HepG2 (cell line): ENCODE data around the gene MPIG6B. TPM values are rescaled to one million over a fixed set of nuclear protein-coding genes. Genes with fewer than 3 reads are reported as not detected.

ENCODE experiments used
- CEBPB ChIP-seq: IDR thresholded peaks from 2 replicates; pipeline ENCODE4 v1.6.1; 2011; ENCODE audit warnings: low read depth, low read length, improper control_type of control experiment, borderline replicate concordance
- HMG20A ChIP-seq: IDR thresholded peaks from 2 replicates; pipeline ENCODE4 v1.6.1; 2016; ENCODE audit warnings: borderline replicate concordance
- KAT8 ChIP-seq: IDR thresholded peaks from 2 replicates; pipeline ENCODE4 v1.6.1; 2016; ENCODE audit warnings: missing genetic modification reagents, missing compliant biosample characterization
- MEIS2 ChIP-seq: sonication (generic); formaldehyde crosslinking; IDR thresholded peaks from 2 replicates; pipeline ENCODE4 v1.9.0; 2021; ENCODE audit warnings: mild to moderate bottlenecking, missing genetic modification reagents
- NCOA1 ChIP-seq: sonication (generic); formaldehyde crosslinking; IDR thresholded peaks from 2 replicates; pipeline ENCODE4 v1.9.0; 2021; ENCODE audit warnings: missing genetic modification reagents
- PAX8 ChIP-seq: sonication (generic); formaldehyde crosslinking; IDR thresholded peaks from 2 replicates; pipeline ENCODE4 v1.8.0; 2022; ENCODE audit warnings: mild to moderate bottlenecking, missing genetic modification reagents, borderline replicate concordance
- POLR2AphosphoS5 ChIP-seq: IDR thresholded peaks from 2 replicates; pipeline ENCODE4 v1.6.1; 2012; ENCODE audit warnings: low read depth, low read length
- PRDM10 ChIP-seq: sonication (generic); formaldehyde crosslinking; IDR thresholded peaks from 2 replicates; pipeline ENCODE4 v1.4.0; 2020; ENCODE audit warnings: low read depth, missing genetic modification reagents
- PRDM15 ChIP-seq: sonication (generic); formaldehyde crosslinking; IDR thresholded peaks from 2 replicates; pipeline ENCODE4 v1.4.0; 2020; ENCODE audit warnings: missing genetic modification reagents
- THAP9 ChIP-seq: sonication (generic); formaldehyde crosslinking; IDR thresholded peaks from 2 replicates; pipeline ENCODE4; 2020; ENCODE audit warnings: missing genetic modification reagents, mild to moderate bottlenecking, borderline replicate concordance
- TMF1 ChIP-seq: sonication (generic); formaldehyde crosslinking; IDR thresholded peaks from 2 replicates; pipeline ENCODE4 v1.8.1; 2022; ENCODE audit warnings: low read depth, missing genetic modification reagents
- TRIM24 ChIP-seq: sonication (generic); formaldehyde crosslinking; IDR thresholded peaks from 2 replicates; pipeline ENCODE4 v1.8.0; 2022; ENCODE audit warnings: mild to moderate bottlenecking, missing genetic modification reagents
- ZMYM2 ChIP-seq: sonication (generic); formaldehyde crosslinking; IDR thresholded peaks from 2 replicates; pipeline ENCODE4 v1.8.0; 2022; ENCODE audit warnings: mild to moderate bottlenecking, missing genetic modification reagents
- ZNF138 ChIP-seq: sonication (generic); formaldehyde crosslinking; IDR thresholded peaks from 2 replicates; pipeline ENCODE4 v1.5.0; 2020; ENCODE audit warnings: mild to moderate bottlenecking, low read depth, missing genetic modification reagents
- ZNF337 ChIP-seq: sonication (generic); formaldehyde crosslinking; IDR thresholded peaks from 2 replicates; pipeline ENCODE4 v1.5.1; 2020; ENCODE audit warnings: missing genetic modification reagents, low read depth, mild to moderate bottlenecking, borderline replicate concordance
- ZNF460 ChIP-seq: sonication (generic); formaldehyde crosslinking; IDR thresholded peaks from 2 replicates; pipeline ENCODE4 v1.5.1; 2020; ENCODE audit warnings: missing genetic modification reagents, mild to moderate bottlenecking, borderline replicate concordance
- ZNF616 ChIP-seq: sonication (generic); formaldehyde crosslinking; IDR thresholded peaks from 2 replicates; pipeline ENCODE4 v1.5.0; 2020; ENCODE audit warnings: low read depth, mild to moderate bottlenecking, missing genetic modification reagents
- polyA plus RNA-seq, 8 experiments: library from polyadenylated mRNA; depleted of rRNA in 3 of 8; stranded (reverse) in 7 of 8; unstranded in 1 of 8; fragments of >200 nt; fragmentation: Illumina TruSeq in 4 of 8; extraction: Trizol in 4 of 8; gene quantifications; 2 replicates each; pipeline versions ENCODE4 v1.2.1 to v1.2.3, GENCODE V29; 2011 to 2016; ENCODE audit warnings: low read depth in 4 of 8, missing spikeins in 1 of 8, mixed read lengths in 1 of 8; ENCODE audit not compliant: insufficient read depth in 1 of 8
- total RNA-seq, 5 experiments: library from RNA; depleted of rRNA; stranded (reverse); fragments of >200 nt; fragmentation: Illumina TruSeq; extraction: Trizol; gene quantifications; 2 replicates each; pipeline ENCODE4 v1.2.3, GENCODE V29; 2016; ENCODE audit warnings: low read depth in 1 of 5

The MPIG6B gene
- total and polyA plus RNA-seq, 2 of the 13 experiments (the other 11 are each of a cell fraction or from before 2014, with no cell fraction given), result not detected

GRCh38 chr6:31729979-31730630 is 6.9 kb downstream of the MPIG6B start (continued):
- TF ChIP-seq ZMYM2 (CRISPR knock-in tag) (no peak), POLR2AphosphoS5 (peak; percentile 66), THAP9 (CRISPR knock-in tag) (peak; percentile 79; the same call in 1 of the 2 replicates), PRDM10 (peak; percentile 69; the same call in 1 of the 2 replicates), ZNF138 (CRISPR knock-in tag) (peak; percentile 78; the same call in 1 of the 2 replicates), NCOA1 (0 out of 2 replicates have a peak, but pooled peaks have one; percentile 70), KAT8 (CRISPR knock-in tag) (peak; percentile 37; the same call in 1 of the 2 replicates), TRIM24 (CRISPR knock-in tag) (no peak), MEIS2 (CRISPR knock-in tag) (0 out of 2 replicates have a peak, but pooled peaks have one; percentile 43), PAX8 (CRISPR knock-in tag) (0 out of 2 replicates have a peak, but pooled peaks have one; percentile 58), CEBPB (no peak; the same call in 1 of the 2 replicates), PRDM15 (no peak), HMG20A (no peak), ZNF337 (0 out of 2 replicates have a peak, but pooled peaks have one; percentile 14), ZNF460 (CRISPR knock-in tag) (peak; percentile 15; the same call in 1 of the 2 replicates), TMF1 (no peak; the same call in 1 of the 2 replicates), ZNF616 (CRISPR knock-in tag) (peak; percentile 79; the same call in 1 of the 2 replicates)
